GM12878 (cell line): ENCODE data around the gene ELAPOR1.
"Not testable (repeated sequence)": the region's sequence is repeated elsewhere in the genome, so short reads cannot be mapped to it uniquely, and the experiment has no call there.

Experiments used
- CEBPB ChIP-seq, 2 experiments: fragments of 150-350 bp in 1 of 2; IDR thresholded peaks; 2 replicates each; pipeline ENCODE4 v1.6.1; 2012 to 2014; ENCODE audit warnings: low read depth in 2 of 2, low read length in 2 of 2, borderline replicate concordance in 1 of 2, inconsistent platforms in 1 of 2
- EP300 ChIP-seq, 2 experiments: fragments of 150-350 bp in 1 of 2; IDR thresholded peaks; 2 replicates each; pipeline ENCODE4 v1.6.1; 2011 to 2012; ENCODE audit warnings: low read depth in 2 of 2, low read length in 2 of 2, borderline replicate concordance in 1 of 2, improper control_type of control experiment in 1 of 2, inconsistent platforms in 1 of 2; ENCODE audit not compliant: control insufficient read depth in 1 of 2
- FOXK2 ChIP-seq: fragments of 450-650 bp; IDR thresholded peaks from 2 replicates; pipeline ENCODE4 v1.6.1; 2017; ENCODE audit warnings: mild to moderate bottlenecking, moderate library complexity
- NFIC ChIP-seq: IDR thresholded peaks from 2 replicates; pipeline ENCODE4 v1.6.1; 2012; ENCODE audit warnings: low read depth, mild to moderate bottlenecking, inconsistent platforms, low read length, moderate library complexity
- NRF1 ChIP-seq: conservative IDR thresholded peaks from 2 replicates; pipeline ENCODE4 v1.6.1; 2011; ENCODE audit warnings: mild to moderate bottlenecking, low read depth, low read length, improper control_type of control experiment
- PAX5 ChIP-seq: IDR thresholded peaks from 2 replicates; pipeline ENCODE4 v1.6.1; 2011; ENCODE audit warnings: low read depth, low read length, borderline replicate concordance
- POLR2A ChIP-seq: IDR thresholded peaks from 2 replicates; pipeline ENCODE4 v1.6.1; 2011; ENCODE audit warnings: low read depth, mild to moderate bottlenecking, low read length
- RAD51 ChIP-seq: fragments of 450-650 bp; IDR thresholded peaks from 2 replicates; pipeline ENCODE4 v1.6.1; 2016; ENCODE audit warnings: moderate library complexity, mild to moderate bottlenecking, inconsistent platforms
- RFX5 ChIP-seq: IDR thresholded peaks from 2 replicates; pipeline ENCODE4 v1.6.1; 2011; ENCODE audit warnings: low read depth, low read length, improper control_type of control experiment
- SREBF2 ChIP-seq: IDR thresholded peaks from 2 replicates; pipeline ENCODE4 v1.6.1; 2012; ENCODE audit warnings: mild to moderate bottlenecking, low read length
- TCF12 ChIP-seq: IDR thresholded peaks from 2 replicates; pipeline ENCODE4 v1.6.1; 2011; ENCODE audit warnings: low read depth, mild to moderate bottlenecking, low read length
- WRNIP1 ChIP-seq: IDR thresholded peaks from 2 replicates; pipeline ENCODE4 v1.6.1; 2011; ENCODE audit warnings: low read depth, low read length, improper control_type of control experiment, borderline replicate concordance
- TF ChIP-seq, protein P1 (sequence below): IDR thresholded peaks from 2 replicates; pipeline ENCODE4 v1.6.1; 2012; ENCODE audit warnings: low read depth, low read length, improper control_type of control experiment

- TF ChIP-seq CEBPB (IDR thresholded peaks at IDR 0.05; ENCODE audit: borderline replicate concordance in 1 of 2, low read depth in 2 of 2, low read length in 2 of 2); WRNIP1; PAX5; SREBF2; EP300 (IDR thresholded peaks at IDR 0.05; ENCODE audit: borderline replicate concordance in 1 of 2, control insufficient read depth in 1 of 2, low read depth in 2 of 2, low read length in 2 of 2); RAD51; RFX5; POLR2A; NFIC; NRF1; TCF12; FOXK2: not testable (repeated sequence)
- TF ChIP-seq, protein P1, sequence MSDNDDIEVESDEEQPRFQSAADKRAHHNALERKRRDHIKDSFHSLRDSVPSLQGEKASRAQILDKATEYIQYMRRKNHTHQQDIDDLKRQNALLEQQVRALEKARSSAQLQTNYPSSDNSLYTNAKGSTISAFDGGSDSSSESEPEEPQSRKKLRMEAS, result not testable (repeated sequence)
Observed at GRCh38 chr1:109142725-109143124, 28.8 kb downstream of the ELAPOR1 start.
